Measurements from ENCODE around the gene JAKMIP1. TPM values are rescaled to one million over a fixed set of nuclear protein-coding genes. Genes with fewer than 3 reads are reported as not detected.

Gene JAKMIP1
- total and polyA plus RNA-seq, 2 of the 13 experiments (the other 11 are each of a cell fraction or from before 2014, with no cell fraction given), result not detected

DNA sequence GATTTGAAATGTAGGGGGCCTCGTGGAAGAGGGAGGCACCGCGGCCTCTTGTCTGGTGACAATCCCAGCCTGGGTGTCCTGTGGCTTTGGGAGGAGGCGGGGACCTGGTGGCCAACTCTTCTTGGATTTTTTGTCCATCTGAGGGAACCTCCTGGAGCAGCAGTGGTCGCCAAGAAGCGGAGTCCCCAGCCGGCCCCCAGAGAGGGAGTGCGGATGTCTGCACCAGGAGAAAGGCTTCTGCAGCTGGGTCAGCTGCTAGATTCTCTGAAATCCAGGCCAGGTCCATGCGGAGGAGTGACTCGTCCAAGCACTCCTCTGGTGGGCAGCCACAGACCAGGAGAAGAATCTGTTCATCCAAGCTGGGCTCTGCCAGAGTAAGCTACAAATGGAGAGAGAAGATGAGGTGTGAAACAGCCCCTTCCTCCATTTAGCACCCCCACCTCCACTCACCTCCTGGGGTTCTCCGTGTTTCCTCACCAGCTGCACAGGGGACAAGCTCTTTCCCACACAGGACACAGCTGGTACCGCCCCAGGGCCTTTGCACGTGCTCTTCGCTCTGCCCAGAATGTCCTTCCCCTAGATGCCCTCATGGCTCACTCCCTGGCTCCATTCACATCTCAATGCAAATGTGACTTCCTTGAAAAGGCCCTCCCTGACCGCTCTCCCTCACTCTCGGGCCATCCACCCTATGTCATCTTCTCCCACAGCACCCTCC lies 209.7 kb downstream of the JAKMIP1 start:
- H3K4me1 ChIP-seq (ENCODE audit: insufficient read depth, low read length), result no peaks in the 10 kb centered on the region
- POLR2A ChIA-PET, result no interaction called here
- BruUV-seq (replicated peaks), result no TSS peak
- FAIRE-seq, result no peak
- H3K36me3 ChIP-seq (replicated peaks in 1 of 2; ENCODE audit: control insufficient read depth in 1 of 2, insufficient read depth in 2 of 2, low read length in 2 of 2), result no peaks in the 10 kb centered on the region
- CTCF ChIA-PET (ENCODE audit: low intra/inter-chr PET ratio, low total read pairs), result no interaction called here
- no peak for DNase-seq (ENCODE audit: low spot score)
- ATAC-seq, result no peak
- intact Hi-C loops (cut with micrococcal nuclease; ENCODE audit: unreplicated experiment) (loop anchor here (10.0 kb wide), 1 partner anchor 204 kb away; no protein-coding TSS in a partner anchor), in situ Hi-C loops (cut with HindIII; ENCODE audit: extremely low pct_ligation_motif_present, low pct_unique_long_range_greater_than_20kb) (no loop called here)
- H2AFZ ChIP-seq (ENCODE audit: low read length), result no peak overlapping the region
- no peaks in the 10 kb centered on the region for H3K9me3 ChIP-seq (ENCODE audit: low read length)
- 23% methylated on average over 13 of the region's 16 CpGs for WGBS (ENCODE audit: low lambda C conversion rate)
- TF ChIP-seq SALL1 (CRISPR knock-in tag; IDR thresholded peaks at IDR 0.05) (no peak), ISL2 (CRISPR knock-in tag; IDR thresholded peaks at IDR 0.05) (no peak), ZNF17 (CRISPR knock-in tag; IDR thresholded peaks at IDR 0.05) (no peak), RNF2 (conservative IDR thresholded peaks at IDR 0.05; ENCODE audit: low read depth) (no peak), ZUFSP (CRISPR knock-in tag; IDR thresholded peaks at IDR 0.05; ENCODE audit: borderline replicate concordance) (no peak), PLRG1 (conservative IDR thresholded peaks at IDR 0.05) (no peak), ZNF839 (CRISPR knock-in tag; IDR thresholded peaks at IDR 0.05; ENCODE audit: borderline replicate concordance) (no peak), ZNF788 (CRISPR knock-in tag; IDR thresholded peaks at IDR 0.05; ENCODE audit: borderline replicate concordance) (no peak), ZNF3 (CRISPR knock-in tag; IDR thresholded peaks at IDR 0.05) (no peak), MEIS2 (CRISPR knock-in tag; IDR thresholded peaks at IDR 0.05) (no peak)
- TF ChIP-seq, protein P1, sequence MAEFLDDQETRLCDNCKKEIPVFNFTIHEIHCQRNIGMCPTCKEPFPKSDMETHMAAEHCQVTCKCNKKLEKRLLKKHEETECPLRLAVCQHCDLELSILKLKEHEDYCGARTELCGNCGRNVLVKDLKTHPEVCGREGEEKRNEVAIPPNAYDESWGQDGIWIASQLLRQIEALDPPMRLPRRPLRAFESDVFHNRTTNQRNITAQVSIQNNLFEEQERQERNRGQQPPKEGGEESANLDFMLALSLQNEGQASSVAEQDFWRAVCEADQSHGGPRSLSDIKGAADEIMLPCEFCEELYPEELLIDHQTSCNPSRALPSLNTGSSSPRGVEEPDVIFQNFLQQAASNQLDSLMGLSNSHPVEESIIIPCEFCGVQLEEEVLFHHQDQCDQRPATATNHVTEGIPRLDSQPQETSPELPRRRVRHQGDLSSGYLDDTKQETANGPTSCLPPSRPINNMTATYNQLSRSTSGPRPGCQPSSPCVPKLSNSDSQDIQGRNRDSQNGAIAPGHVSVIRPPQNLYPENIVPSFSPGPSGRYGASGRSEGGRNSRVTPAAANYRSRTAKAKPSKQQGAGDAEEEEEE (CRISPR knock-in tag; IDR thresholded peaks at IDR 0.05; ENCODE audit: borderline replicate concordance), result no peak
- H3K4me3 ChIP-seq (replicated peaks in 1 of 3; ENCODE audit: insufficient read depth in 1 of 3, low read depth in 2 of 3, low read length in 3 of 3), result no peak overlapping the region
- no peaks in the 10 kb centered on the region for H4K20me1 ChIP-seq (ENCODE audit: insufficient read depth, low read length)
- peaks cover 2 to 47% of the 10 kb centered on the region in 2 experiments for H3K27me3 ChIP-seq (ENCODE audit: control insufficient read depth in 1 of 2, insufficient read depth in 2 of 2, low read length in 2 of 2)
- no peak overlapping the region for H3K27ac ChIP-seq (ENCODE audit: extremely low read length, insufficient read depth, low read length)
- no peaks in the 10 kb centered on the region for H3K79me2 ChIP-seq (ENCODE audit: insufficient read depth, low read length)
- H3K4me2 ChIP-seq (ENCODE audit: low read depth, low read length), result no peak overlapping the region
- H3K9ac ChIP-seq (ENCODE audit: insufficient read depth, low read depth, low read length), result no peak overlapping the region
